Activated CD4-positive, alpha-beta T cell treated with anti-CD3 and anti-CD28 coated beads, Interleukin-2, Interleukin-4, amounts not matched to agents 100 ng/mL and 50 ng/mL, durations not matched to agents 16 hours and 8 hours (primary cell): ENCODE measurements around the gene MITD1.
A peak's percentile ranks its signal among the peaks of the same experiment; 100 is the strongest.
"Not testable (repeated sequence)": the region's sequence is repeated elsewhere in the genome, so short reads cannot be mapped to it uniquely, and the experiment has no call there.

Source experiments
- DNase-seq: peaks from one replicate; pipeline ENCODE4 v3.0.0-alpha.2; 2020; ENCODE audit warnings: low spot score

The MITD1 gene

GRCh38 chr2:99154643-99155536, 26.0 kb downstream of the MITD1 start, which contains the start of the genes LIPT1 and TSGA10:
Gene LIPT1, plus strand, starts transcription at chr2:99154967. Its CDS starts 6,991 bp downstream, at chr2:99161958.
Gene TSGA10, minus strand, starts transcription at chr2:99154942. Its CDS starts 45,503 bp downstream, at chr2:99109439.
- DNase-seq, result peak; percentile 93

GRCh38 chr2:99153921-99154604, 26.8 kb downstream of the MITD1 start:
- DNase-seq, result no peak

DNA sequence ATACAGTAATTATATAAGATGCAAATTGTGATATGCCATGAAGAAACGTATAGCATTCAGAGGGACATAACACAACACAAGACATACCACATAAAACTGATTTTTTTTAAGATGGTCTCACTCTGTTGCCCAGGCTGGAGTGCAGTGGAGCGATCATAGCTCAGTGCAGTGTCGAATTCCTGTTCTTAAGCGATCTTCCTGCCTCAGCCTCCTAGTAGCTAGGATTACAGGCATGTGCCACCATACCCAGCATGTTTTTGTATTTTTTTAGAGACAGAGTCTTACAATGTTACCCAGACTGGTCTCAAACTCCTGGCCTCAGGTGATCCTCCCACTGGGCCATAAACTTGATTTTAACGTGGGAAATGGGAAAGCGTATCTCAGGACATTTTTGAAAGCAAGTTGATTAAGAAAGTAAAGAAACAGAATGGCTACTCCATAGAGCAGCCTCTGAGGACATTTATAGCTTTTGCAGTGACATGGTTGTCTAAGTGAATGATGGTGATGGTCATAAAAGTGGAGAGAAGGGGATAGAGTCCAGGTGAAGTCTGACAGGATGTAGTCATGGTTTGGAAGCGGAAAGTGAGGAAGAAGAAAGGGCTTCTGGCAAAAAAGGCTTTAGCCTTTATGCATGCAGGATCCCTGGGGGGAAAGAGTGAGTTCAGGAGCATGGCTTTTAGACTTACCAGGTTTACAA, 28.5 kb downstream of the MITD1 start:
- no peak for DNase-seq

- no peak for DNase-seq
Observed at GRCh38 chr2:99150706-99151105, 30.2 kb downstream of the MITD1 start.

DNA sequence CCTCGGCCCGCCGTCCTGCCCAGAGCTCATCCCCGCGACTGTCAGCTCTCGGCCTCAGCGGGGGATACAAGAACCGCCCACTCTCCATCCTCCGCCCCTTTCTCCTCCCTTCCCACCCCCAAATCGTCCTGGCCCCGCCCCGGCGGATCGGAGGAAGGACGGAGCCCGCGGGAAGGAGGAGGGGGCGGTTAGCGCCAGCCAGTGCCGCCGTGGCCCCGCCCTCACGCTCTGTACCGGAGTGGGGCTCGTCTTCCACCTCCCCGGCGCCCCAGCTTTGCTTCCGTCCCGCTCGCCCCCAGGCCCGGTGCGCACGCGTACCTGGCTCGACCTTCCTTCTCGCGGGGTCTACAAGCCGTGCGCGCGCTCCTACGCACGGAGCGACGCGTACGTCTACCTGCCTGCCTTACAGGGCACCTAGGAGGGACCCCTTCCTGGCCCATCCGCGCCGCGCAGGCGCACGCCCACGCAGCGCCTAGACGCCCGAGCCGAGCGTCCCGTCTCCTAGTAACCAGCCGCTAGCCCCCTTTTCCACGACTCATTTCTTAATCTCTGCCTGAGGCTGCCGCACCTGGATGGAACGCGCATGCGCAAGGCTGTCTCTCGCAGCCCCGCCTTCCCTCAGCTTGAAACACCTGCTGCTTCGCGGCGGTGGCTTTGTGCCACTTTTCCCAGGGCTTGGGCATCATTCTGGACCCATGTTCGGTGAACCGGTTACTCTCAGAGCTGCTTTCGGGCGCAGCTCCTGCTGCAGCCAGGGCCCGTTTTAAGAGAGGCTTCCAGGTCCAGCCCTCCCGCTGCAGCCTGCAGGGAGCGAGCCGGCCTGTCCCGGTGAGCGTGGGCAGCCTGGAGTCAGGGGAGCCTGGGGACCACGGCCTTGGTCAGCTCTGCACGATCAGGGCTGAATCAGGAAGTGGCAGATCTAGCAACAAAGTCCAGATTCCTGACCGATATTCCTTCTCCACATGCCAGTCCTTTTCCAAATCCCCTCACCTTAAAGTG, 39.4 kb downstream of the MITD1 start, which contains the start of gene C2orf15:
C2orf15 (plus strand) TSS at position 598 of the 999 bp plus-strand sequence. CDS start 8,852 bp downstream, outside the sequence.
- peak; percentile 95 for DNase-seq

- no peak for DNase-seq
Observed at GRCh38 chr2:99140860-99141109, 40.1 kb downstream of the MITD1 start.

GRCh38 chr2:99140056-99140859, 40.6 kb downstream of the MITD1 start:
- DNase-seq, result no peak

DNA sequence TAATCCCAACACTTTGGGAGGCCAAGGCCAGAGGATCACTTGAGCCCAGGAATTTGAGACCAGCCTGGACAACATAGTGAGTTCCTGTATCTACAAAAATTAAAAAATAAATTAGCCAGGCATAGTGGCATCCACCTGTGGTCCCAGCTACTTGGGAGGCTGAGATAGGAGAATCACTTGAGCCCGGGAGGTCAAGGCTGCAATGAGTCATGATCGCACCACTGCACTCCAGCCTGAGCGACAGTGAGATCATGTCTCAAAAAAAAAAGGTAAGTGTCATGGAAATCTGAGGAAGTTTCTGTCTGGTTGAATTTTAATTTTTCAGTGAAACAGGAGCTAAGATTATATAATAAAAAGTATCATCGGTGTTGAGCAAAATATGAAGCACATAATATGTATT, 41.9 kb downstream of the MITD1 start:
- DNase-seq, result no peak

DNA sequence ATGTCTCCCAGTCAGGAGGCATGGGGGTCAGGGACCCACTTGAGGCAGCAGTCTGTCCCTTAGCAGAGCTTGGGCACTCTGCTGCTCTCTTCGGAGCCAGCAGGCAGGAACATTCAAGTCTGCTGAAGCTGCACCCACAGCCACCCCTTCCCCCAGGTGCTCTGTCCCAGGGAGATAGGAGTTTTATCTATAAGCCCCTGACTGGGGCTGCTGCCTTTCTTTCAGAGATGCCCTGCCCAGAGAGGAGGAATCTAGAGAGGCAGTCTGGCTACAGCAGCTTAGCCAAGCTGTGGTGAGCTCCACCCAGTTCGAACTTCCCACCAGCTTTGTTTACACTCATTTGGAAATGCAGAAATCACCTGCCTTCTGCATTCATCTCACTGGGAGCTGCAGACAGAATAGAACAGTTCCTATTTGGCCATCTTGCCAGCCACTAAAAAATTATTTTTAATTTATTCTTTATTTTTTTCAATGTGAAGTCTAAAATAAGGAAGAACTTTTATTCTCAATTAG, 45.8 kb downstream of the MITD1 start:
- DNase-seq, result not testable (repeated sequence)

GRCh38 chr2:99127981-99128380, 52.9 kb downstream of the MITD1 start:
- DNase-seq, result no peak
